A549 (cell line): ENCODE measurements around the gene TBC1D8.

Experiments used
- FOSL2 ChIP-seq, 2 experiments: fragments of 450-650 bp in 1 of 2; fragments of >200 bp in 1 of 2; sonication (Bioruptor Twin) in 1 of 2; formaldehyde crosslinking; IDR thresholded peaks; 2 replicates each; pipeline versions ENCODE4 v1.5.0 to v1.6.1; 2016 to 2020; ENCODE audit warnings: mild to moderate bottlenecking in 1 of 2, moderate library complexity in 1 of 2
- POLR2A ChIP-seq: IDR thresholded peaks from 2 replicates; pipeline ENCODE4 v1.6.1; 2012; ENCODE audit warnings: mild to moderate bottlenecking, low read length
- ZSCAN20 ChIP-seq: fragments of 250-450 bp; sonication (Bioruptor Pico); IDR thresholded peaks from 2 replicates; pipeline ENCODE4 v1.8.0; 2022; ENCODE audit warnings: mild to moderate bottlenecking, moderate library complexity
- TF ChIP-seq, protein P1 (sequence below): fragments of >200 bp; sonication (Bioruptor Twin); formaldehyde crosslinking; IDR thresholded peaks from 3 replicates; pipeline ENCODE4 v1.5.1; 2016
- TF ChIP-seq, protein P2 (sequence below): IDR thresholded peaks from 2 replicates; pipeline ENCODE4 v1.6.1; 2012
- TF ChIP-seq, protein P3 (sequence below): fragments of 200-600 bp; sonication (generic); IDR thresholded peaks from 2 replicates; pipeline ENCODE4 v1.6.1; 2016; ENCODE audit warnings: antibody characterized with exemption, mild to moderate bottlenecking, moderate library complexity

DNA sequence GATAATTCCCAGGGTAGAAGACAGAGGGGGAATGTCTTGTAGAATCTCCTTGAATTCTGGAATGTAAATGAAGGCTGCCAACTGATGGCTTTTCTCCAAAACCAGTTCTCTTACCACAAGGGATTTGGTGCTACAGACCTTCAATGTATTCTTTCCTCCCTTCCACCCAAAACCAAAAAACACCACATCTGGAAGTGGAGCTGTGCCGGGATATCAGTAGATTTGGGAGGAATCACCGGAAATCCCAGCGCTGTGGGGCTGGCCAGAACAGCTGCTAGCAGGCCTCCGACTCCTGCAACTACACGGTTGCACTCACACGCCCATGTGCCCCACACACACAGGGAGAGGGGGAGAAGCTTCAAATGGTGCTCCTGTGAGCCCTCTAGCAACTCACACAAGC is 103.4 kb downstream of the TBC1D8 start:
- TF ChIP-seq, protein P1, sequence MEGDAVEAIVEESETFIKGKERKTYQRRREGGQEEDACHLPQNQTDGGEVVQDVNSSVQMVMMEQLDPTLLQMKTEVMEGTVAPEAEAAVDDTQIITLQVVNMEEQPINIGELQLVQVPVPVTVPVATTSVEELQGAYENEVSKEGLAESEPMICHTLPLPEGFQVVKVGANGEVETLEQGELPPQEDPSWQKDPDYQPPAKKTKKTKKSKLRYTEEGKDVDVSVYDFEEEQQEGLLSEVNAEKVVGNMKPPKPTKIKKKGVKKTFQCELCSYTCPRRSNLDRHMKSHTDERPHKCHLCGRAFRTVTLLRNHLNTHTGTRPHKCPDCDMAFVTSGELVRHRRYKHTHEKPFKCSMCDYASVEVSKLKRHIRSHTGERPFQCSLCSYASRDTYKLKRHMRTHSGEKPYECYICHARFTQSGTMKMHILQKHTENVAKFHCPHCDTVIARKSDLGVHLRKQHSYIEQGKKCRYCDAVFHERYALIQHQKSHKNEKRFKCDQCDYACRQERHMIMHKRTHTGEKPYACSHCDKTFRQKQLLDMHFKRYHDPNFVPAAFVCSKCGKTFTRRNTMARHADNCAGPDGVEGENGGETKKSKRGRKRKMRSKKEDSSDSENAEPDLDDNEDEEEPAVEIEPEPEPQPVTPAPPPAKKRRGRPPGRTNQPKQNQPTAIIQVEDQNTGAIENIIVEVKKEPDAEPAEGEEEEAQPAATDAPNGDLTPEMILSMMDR, result no peak
- TF ChIP-seq POLR2A (no peak), ZSCAN20 (no peak), FOSL2 (IDR thresholded peaks at IDR 0.05) (no peak), FOSL2 (CRISPR knock-in tag; IDR thresholded peaks at IDR 0.05) (no peak)
- TF ChIP-seq, protein P2, sequence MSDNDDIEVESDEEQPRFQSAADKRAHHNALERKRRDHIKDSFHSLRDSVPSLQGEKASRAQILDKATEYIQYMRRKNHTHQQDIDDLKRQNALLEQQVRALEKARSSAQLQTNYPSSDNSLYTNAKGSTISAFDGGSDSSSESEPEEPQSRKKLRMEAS, result no peak
- TF ChIP-seq, protein P3, sequence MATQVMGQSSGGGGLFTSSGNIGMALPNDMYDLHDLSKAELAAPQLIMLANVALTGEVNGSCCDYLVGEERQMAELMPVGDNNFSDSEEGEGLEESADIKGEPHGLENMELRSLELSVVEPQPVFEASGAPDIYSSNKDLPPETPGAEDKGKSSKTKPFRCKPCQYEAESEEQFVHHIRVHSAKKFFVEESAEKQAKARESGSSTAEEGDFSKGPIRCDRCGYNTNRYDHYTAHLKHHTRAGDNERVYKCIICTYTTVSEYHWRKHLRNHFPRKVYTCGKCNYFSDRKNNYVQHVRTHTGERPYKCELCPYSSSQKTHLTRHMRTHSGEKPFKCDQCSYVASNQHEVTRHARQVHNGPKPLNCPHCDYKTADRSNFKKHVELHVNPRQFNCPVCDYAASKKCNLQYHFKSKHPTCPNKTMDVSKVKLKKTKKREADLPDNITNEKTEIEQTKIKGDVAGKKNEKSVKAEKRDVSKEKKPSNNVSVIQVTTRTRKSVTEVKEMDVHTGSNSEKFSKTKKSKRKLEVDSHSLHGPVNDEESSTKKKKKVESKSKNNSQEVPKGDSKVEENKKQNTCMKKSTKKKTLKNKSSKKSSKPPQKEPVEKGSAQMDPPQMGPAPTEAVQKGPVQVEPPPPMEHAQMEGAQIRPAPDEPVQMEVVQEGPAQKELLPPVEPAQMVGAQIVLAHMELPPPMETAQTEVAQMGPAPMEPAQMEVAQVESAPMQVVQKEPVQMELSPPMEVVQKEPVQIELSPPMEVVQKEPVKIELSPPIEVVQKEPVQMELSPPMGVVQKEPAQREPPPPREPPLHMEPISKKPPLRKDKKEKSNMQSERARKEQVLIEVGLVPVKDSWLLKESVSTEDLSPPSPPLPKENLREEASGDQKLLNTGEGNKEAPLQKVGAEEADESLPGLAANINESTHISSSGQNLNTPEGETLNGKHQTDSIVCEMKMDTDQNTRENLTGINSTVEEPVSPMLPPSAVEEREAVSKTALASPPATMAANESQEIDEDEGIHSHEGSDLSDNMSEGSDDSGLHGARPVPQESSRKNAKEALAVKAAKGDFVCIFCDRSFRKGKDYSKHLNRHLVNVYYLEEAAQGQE, result no peak
